HG03175 (cell line): ENCODE measurements around the gene TDRKH.
A peak's percentile ranks its signal among the peaks of the same experiment; 100 is the strongest.
"Not testable (repeated sequence)": the region's sequence is repeated elsewhere in the genome, so short reads cannot be mapped to it uniquely, and the experiment has no call there.

Experiments
- ATAC-seq: cut with Tn5 transposase; IDR thresholded peaks from one replicate; pipeline ENCODE4 v1.9.1; 2021; ENCODE audit warnings: mild to moderate bottlenecking, moderate library complexity; ENCODE audit not compliant: unreplicated experiment

The TDRKH gene

DNA sequence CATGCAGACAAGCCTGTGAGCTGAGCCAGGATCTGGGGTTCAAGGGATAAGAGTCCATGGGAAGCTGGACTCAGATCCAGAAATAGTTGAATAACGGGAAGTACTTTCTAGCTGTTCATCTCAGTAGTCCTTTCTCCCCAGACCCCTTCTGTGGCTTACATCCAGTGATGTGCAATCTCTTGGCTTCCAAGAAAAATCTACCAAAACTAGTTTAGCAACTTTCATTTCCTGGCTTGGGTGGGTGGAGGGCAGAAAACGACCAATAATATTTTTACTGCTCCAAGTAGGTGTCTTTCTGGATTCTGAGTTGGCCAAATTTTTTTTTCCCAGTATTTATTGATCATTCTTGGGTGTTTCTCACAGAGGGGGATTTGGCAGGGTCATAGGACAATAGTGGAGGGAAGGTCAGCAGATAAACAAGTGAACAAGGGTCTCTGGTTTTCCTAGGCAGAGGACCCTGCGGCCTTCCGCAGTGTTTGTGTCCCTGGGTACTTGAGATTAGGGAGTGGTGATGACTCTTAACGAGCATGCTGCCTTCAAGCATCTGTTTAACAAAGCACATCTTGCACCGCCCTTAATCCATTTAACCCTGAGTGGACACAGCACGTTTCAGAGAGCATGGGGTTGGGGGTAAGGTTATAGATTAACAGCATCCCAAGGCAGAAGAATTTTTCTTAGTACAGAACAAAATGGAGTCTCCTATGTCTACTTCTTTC, 21.8 kb downstream of the TDRKH start:
- not testable (repeated sequence) for ATAC-seq

DNA sequence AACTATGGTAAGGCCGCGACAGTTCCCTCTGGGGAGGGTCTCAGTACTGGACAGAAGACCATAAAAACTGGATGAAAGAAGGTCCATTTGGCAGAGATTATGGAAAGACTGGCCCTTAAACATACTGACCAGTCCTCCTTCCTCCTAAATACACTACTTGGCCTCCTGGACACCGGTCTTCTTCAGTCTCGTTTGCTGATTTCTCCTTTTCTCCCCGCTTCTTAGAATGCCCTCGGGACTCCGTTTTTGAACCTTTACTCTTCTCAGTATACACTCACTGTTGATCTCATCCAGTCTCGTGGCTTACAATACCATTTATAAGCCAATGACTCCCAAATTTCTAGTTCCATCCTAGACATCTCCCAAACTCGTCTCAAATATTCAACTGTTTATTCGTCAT, 26.3 kb downstream of the TDRKH start:
- ATAC-seq: no peak

DNA sequence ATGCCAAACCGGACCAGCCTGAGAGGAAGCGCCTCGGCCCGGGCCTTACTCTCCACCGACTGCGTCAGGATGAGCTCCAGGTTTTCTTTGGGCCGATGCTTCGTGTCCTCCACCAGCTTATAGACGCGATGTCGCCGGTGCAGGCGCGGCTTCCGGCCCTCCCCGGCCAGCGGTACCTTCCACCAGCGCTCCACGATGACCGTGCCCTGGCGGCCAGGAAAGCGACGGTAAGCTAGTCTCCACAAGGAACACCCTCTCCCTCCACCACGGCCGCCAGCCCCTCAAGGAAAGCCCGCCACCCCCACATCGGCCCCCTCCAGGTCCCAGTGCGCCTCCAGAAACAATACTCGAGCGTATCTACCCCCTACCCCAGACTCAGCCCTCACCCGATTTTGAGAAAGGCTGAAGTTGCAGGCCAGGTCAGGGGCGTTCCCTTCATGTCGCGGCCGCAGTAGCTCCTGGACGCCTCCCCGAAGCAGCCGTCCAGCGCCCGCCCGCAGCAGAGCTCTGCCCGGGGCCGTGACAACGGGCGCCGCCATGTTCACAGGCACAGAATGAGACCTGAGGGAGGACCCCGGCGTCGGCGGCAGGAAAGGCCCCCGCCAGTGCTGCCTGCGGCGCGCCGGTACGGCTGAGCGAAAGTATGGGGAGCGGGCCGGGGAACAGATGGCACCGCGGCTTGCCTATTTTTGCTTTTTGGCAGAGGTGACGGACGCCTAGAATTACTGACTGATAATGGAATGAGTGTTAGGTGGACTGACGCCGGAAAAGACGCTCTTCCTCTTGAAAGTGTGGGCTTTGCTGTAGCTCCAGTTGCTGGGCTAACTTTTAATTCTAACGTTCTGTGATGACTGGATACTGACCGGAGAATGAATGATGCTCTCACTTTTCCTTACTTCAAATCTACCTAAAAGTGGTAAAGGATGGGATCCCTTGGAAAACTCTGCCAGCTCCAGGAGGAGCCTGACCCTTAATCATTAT, 27.1 kb downstream of the TDRKH start, which contains the start of gene MRPL9:
Gene MRPL9 (minus strand): TSS at position 556 of the 981 bp plus-strand sequence. CDS start 17 bp downstream, at position 539.
- peak; percentile 95 for ATAC-seq

DNA sequence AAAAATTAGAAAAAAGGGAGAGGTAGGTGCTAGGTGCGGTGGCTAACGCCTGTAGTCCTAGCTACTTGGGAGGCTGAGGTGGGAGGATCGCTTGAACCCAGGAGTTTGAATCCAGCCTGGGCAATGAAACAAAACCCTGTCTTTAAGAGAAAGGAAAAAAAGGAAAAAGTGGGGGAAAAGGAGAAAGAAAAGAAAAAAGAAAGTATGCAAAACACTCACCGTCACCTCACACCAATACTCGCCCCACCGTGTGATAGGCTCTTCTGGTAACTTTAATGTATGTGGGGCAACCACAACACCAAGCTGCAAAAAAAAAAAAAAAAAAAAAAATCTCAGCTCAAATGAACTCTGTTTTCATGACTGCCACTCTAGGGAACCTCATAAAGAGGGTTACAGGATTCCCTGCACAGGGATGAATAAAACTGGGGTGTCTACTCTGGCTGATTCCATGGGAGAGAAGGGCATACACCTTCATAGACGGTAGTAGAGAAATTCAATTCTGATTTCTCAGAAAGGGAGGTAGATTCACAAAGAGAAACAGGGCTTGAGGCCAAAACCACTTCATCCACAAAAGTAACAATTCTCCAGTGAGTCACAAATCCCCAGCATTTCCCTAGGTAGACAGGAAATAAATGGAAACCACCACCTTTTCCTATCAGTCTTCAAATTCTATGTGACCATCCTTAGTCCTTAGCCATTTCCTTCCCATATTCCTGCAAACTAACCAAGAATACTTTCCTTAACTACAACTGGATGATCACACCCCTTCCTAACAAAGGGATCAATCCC, 29.5 kb downstream of the TDRKH start:
- no peak for ATAC-seq

DNA sequence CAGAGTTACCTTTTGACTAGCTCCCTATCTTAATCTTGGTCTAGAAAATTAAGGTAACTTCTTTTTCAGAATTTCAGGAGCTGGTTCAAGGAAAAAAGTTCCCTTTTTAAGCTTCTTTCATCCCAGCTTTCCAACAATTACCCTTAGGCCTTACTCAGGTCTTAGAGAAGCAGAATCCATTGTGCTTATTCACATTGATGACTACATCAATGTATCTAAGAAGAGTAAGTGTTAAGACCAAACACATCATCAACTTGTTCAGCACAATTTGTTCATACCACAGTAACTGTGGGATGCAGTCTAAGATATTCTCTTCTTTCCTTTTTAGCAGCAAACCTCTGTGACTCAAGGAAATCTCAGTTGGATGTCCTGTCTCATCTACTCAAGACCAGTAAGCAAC, 31.1 kb downstream of the TDRKH start:
- no peak for ATAC-seq

DNA sequence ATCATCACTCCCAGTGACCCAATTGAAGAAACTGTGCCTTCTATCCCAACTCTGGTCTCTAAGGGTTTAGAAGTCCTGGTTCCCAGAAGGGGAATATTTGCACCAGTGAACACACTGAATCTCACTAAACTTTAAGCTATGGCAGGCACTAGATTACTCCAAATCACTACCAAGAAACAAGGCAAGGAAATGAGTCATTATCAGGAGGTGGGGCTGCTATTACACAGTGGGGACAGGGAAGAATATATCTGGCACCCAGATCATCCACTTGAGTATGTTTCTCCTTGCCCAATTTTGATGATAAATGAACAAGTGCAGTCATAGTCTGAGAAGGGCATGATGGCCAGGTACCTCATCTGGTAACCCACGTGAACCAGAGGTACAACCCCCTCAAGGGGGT, 34.0 kb downstream of the TDRKH start:
- ATAC-seq: no peak

DNA sequence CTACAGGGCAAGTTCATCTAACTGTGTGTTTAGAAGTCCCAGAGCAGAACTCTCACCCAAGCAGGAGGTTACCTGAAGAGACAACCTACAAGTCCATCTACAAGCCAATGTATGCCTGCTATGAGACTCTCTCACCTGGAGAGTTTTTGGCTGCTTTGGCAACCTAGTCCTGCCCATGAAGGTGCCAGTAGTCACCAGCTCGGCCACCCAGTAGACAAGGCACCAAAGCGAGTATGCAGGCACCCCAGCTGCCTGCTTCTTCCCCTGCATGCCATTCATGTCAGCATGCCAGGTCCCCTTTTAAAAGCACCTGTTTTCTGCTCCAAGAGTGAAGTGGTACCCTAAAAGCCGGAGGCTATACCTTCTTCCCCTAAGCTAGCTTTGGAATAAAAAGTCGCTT, 48.8 kb downstream of the TDRKH start:
- ATAC-seq: no peak

DNA sequence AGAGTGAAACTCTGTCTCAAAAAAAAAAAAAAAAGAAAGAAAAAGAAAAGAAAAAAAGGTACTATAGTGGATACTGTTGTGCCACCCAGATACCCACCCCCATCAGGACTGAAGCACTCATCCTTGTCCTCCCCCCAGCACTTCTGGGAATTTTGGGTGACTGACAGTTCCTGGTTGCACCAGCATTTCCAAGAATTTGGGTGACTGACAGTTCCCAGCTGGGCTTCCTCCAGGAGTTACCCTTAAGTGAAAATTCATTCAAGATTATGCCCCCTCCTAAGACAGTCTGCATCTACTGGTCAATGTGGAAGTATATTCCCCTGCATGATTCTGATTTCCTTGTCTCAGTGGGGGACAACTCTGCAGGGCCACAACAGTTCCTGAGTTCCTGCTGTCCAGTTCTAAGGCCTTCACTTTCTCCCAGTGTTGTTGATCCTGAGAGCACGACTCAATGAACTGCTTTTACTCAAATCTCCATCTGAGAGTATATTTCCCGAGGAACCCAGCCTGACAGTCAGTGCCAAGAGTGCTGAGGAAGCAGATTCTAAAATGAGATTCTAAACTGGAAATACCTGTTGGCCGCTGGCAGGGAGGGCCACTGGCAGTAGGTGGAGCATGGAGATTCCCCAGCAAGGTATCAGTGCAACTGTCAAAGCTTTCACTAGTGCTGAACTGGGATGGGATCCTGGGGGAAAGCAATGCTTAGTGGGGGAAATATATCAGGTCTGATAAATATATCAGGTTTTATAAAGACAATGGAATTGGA, 50.5 kb downstream of the TDRKH start:
- ATAC-seq: no peak

DNA sequence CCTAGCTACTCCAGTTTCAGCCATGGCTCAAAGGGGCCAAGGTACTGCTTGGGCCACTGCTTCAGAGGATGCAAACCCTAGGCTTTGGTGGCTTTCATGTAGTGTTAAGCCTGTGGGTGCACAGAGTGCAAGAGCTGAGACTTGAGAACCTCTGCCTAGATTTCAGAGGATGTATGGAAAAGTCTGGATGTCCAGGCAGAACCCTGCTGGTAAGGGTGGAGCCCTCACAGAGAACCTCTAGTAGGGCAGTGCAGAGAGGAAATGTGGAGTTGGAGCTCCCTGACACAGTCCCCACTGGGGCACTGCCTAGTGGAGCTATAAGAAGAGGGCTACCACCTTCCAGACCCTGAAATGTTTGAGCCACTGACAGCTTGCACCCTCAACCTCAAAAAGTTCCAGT, 52.8 kb downstream of the TDRKH start:
- no peak for ATAC-seq

DNA sequence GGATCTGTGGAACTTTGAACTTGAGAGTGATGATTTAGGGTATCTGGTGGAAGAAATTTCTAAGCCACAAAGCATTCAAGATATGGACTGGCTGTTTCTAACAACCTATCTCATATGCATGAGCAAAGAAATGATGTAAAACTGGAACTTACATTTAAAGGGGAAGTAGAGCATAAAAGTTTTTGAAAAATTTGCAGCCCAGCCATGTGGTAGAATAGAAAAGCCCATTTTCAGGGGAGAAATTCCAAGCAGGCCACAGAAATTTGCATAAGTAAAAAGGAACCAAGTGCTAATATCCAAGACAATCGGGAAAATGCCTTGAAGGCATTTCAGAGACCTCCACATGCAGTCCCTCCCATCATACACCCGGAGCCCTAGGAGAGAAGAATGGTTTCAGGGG, 53.3 kb downstream of the TDRKH start:
- ATAC-seq: no peak

DNA sequence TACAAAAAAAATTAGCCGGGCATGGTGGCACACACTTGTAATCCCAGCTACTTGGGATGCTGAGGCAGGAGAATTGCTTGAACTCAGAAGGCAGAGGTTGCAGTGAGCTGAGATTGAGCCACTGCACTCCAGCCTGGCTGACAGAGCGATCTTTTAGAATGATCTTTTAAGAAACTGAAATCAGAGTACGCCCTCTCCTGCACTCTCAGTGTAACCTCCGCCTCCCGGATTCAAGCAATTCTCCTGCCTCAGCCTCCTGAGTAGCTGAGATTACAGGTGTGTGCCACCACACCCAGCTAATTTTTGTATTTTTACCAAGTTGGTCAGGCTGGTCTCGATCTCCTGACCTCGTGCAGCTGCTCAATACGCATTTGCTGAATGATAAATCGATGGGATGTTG, 56.3 kb downstream of the TDRKH start:
- not testable (repeated sequence) for ATAC-seq

DNA sequence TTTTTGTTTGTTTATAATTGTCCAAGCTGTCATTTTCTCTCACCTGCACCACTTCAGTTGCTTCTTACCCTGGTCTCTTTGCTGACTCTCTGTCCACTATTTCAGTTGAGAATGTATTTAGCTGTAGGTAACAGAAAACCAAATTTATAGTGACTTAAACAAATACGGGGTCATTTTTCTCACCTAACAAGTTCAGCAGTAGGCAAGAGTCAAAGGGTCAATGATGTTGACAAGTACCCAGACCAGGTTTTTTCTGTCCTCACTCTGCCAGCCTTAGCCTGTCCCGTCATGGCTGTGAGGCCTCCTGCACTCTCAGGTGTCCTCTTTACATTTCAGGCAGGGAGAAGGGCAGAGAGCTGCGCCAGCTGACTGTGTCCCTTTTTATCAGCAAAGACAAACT, 57.2 kb downstream of the TDRKH start:
- ATAC-seq: no peak

DNA sequence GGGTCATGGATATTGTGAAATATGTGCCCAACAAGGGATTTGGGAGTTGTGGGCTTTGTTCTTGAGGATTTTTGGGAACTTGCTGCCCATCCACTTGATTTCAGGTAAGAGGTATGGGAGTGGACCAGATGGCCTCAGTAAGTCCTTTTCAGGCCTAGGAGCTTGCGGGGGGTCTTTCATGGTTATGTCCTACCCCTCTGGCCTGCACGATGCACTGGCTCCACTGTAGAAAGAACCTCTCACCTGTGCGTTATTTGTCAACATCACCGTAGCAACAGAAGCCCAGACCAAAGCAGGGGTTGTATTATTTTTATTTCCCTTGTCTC, 60.4 kb downstream of the TDRKH start:
- ATAC-seq: no peak

DNA sequence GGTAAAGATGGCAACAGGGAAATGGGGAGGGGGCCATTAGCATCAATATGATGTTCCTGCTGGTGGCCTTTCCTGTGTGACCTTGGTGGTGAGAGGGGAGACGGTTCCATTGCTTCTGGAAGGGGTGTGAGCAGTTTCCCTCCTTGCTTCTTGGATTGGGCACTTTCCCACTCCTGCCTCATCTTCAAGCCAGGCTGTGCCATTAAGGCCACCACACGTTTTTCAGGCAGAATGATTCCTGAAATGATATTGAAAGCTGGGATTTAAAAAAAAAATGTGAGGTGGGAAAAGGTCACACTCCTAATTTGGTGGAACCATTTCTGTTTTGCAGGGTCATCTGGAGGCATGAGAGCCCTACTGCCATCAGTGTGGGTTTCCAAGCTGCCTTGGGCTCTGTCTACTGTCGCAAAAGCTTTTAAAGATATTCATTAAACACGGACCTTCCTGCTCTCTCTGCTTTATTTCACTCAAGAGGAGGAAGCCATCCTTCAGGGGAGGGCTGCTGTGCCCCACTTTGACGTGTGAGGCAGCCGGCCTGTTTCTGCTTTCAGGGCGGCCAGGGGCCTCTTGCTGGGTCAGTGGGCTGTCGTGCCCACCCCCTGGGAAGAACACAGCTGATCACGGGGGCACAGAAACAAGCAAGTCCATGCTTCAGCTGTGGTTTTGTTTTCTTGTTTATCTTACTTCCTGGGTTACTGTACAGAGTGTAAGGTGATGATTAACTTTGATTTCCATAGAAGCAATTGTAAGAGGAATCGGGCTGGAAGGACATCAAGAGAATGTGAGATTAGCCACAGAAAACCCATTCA, 60.9 kb downstream of the TDRKH start:
- ATAC-seq: no peak

DNA sequence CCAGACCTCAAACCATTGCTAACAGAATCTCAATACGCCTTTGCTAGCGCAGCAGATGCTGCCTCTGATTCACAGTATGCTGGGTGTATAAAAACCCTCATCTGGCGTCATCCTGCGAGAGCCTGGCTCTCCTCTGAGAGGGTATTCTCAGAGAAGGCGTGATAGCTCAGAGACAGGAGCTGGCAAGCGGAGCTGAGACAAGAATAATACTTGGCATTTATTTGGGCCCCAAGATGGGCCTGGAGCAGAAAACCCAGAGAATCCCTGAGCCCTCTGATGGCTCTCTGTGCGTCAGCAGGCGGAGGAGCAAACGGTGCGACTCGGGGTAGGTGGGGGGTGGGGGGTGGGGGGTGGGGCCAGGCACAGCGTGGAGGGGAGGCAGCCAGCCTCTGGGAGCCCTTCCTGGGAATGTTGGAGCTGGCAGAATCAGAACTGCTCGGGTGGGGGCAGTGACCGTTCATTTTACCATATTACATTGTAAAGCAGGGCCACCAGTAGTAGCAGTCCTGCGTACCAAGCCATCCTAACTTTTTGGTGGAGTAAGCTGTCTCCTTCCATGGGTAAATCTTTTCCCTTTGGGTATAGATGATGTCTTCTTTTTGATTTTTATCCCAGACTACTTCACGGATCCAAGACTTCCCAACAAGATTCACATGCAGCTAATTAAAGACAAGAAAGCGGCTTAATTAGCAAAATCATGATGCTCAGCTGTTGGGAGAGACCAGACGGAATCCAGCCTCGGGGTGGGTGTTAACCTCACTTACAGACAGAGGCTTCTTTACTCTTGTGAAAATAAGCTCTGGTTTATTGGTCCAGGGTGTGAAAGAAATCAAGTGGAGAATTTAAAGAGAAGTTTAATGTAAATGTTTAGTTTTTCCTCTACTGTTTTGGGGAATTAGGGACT, 61.9 kb downstream of the TDRKH start:
- ATAC-seq: no peak

DNA sequence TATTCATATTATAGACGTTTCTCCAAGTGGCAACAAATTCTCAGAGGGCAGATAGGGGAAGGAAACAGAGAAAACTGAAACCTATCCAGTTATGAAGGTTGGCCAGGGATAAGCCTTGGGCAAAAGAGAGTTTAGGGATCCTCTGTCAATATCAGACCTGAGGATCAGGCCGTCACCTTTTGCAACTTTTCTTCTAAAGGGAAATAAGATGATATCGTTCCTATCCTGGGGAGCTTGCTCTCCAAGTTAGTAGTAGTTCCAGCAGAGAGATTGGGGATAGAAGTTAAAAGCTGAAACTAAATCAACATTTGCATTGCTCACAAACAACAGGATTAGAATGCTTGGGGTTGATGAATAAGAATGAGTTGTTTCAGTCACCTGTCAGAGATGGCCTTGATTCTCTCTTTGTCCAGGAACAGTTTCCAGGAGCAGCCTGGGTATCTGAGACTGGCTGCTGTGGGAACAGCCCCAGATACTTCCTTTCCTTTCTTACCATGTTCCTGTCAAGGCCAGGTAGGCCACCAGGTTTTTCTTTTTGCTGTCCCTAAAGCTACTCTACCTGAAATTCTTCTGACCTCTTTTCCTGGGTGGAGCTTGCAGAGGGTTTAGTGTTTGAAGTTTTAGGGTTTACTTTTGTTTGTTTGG, 66.5 kb downstream of the TDRKH start:
- no peak for ATAC-seq
